Thoracic aorta (tissue), 2 donors: ENCODE results near the gene PPP1R9B. TPM values are rescaled to one million over a fixed set of nuclear protein-coding genes. Genes with fewer than 3 reads are reported as not detected.

ENCODE experiments used
- ATAC-seq: fragments of 150-250 bp; one replicate; pipeline ENCODE4 v1.8.0; 2017; ENCODE audit warnings: low read depth; ENCODE audit not compliant: insufficient number of reproducible peaks, low FRiP score
- DNase-seq: peaks from one replicate; pipeline ENCODE4 v3.0.0-alpha.2; 2020; ENCODE audit warnings: low spot score
- H3K27ac ChIP-seq, 2 donors: fragments of 200-600 bp; sonication (generic); 1 replicate in 1 of 2; 2 replicates in 1 of 2; pipeline ENCODE4 v1.5.1; 2016; ENCODE audit warnings: mild to moderate bottlenecking in 2 of 2, moderate library complexity in 2 of 2
- H3K27me3 ChIP-seq: fragments of 200-600 bp; sonication (generic); replicated peaks from 2 replicates; pipeline ENCODE4 v1.6.0; 2016; ENCODE audit warnings: mild to moderate bottlenecking; ENCODE audit not compliant: insufficient read depth
- H3K36me3 ChIP-seq: fragments of 200-600 bp; sonication (generic); one replicate; pipeline ENCODE4 v1.5.1; 2016
- H3K4me1 ChIP-seq, 2 donors: fragments of 200-600 bp; sonication (generic); 1 replicate in 1 of 2; 2 replicates in 1 of 2; pipeline versions ENCODE4 v1.5.1 to v1.6.0; 2016; ENCODE audit warnings: low read depth in 2 of 2, mild to moderate bottlenecking in 1 of 2; ENCODE audit not compliant: control insufficient read depth in 1 of 2
- H3K4me3 ChIP-seq: fragments of 200-600 bp; sonication (generic); 2 replicates; pipeline ENCODE4 v1.5.1; 2016; ENCODE audit warnings: mild to moderate bottlenecking
- H3K9me3 ChIP-seq: fragments of 200-600 bp; sonication (generic); 2 replicates; pipeline ENCODE4 v1.5.1; 2016
- CTCF ChIP-seq: fragments of 200-600 bp; sonication (generic); IDR thresholded peaks from one replicate; pipeline ENCODE4 v1.5.1; 2019; ENCODE audit warnings: antibody characterized with exemption
- total RNA-seq, 2 donors: library from RNA; depleted of rRNA; stranded (reverse); fragments of >200 nt; gene quantifications; one replicate each; pipeline versions ENCODE4 v1.1.0 to v1.2.3, GENCODE V29; 2016

The PPP1R9B gene
- total RNA-seq, 2 donors from 2014 or later = 53.3 to 67.1 TPM

GRCh38 chr17:50115756-50116155 is 34.7 kb downstream of the PPP1R9B start:
- no peaks in the 10 kb centered on the region for H3K9me3 ChIP-seq
- H3K27me3 ChIP-seq = no peaks in the 10 kb centered on the region
- H3K27ac ChIP-seq = no peak overlapping the region
- TF ChIP-seq CTCF = no peak
- peaks cover 24 to 46% of the 10 kb centered on the region in 2 donors for H3K4me1 ChIP-seq
- H3K36me3 ChIP-seq = no peaks in the 10 kb centered on the region
- no peak overlapping the region for H3K4me3 ChIP-seq
- no peak for DNase-seq
- ATAC-seq = no peak

- no peak for TF ChIP-seq CTCF
- no peak for ATAC-seq
Observed at GRCh38 chr17:50114849-50115357, 35.6 kb downstream of the PPP1R9B start.

GRCh38 chr17:50114401-50114800 is 36.1 kb downstream of the PPP1R9B start:
- no peak overlapping the region for H3K4me3 ChIP-seq
- peaks cover 10% of the 10 kb centered on the region for H3K36me3 ChIP-seq
- no peak for TF ChIP-seq CTCF
- H3K9me3 ChIP-seq = no peaks in the 10 kb centered on the region
- no peaks in the 10 kb centered on the region for H3K27me3 ChIP-seq
- peaks cover 24 to 49% of the 10 kb centered on the region in 2 donors for H3K4me1 ChIP-seq
- no peak for DNase-seq
- H3K27ac ChIP-seq = no peak overlapping the region
- no peak for ATAC-seq

More at GRCh38 chr17:50114849-50115357, 35.6 kb downstream of the PPP1R9B start:
- Histone ChIP-seq H3K4me1 (peaks cover 24 to 49% of the 10 kb centered on the region in 2 donors), H3K4me3 (no peak overlapping the region), H3K36me3 (peaks cover 4% of the 10 kb centered on the region), H3K27ac (no peak overlapping the region), H3K9me3 (no peaks in the 10 kb centered on the region), H3K27me3 (no peaks in the 10 kb centered on the region)
- DNase-seq = no peak

GRCh38 chr17:50113624-50114320 is 36.7 kb downstream of the PPP1R9B start:
- H3K4me1 ChIP-seq = peaks cover 24 to 49% of the 10 kb centered on the region in 2 donors
- H3K27ac ChIP-seq = peak overlapping the region; percentile 99 to 100
- H3K9me3 ChIP-seq = no peaks in the 10 kb centered on the region
- no peak for DNase-seq
- H3K4me3 ChIP-seq = no peak overlapping the region
- ATAC-seq = no peak
- no peak for TF ChIP-seq CTCF
- no peaks in the 10 kb centered on the region for H3K27me3 ChIP-seq
- H3K36me3 ChIP-seq = peaks cover 13% of the 10 kb centered on the region

GRCh38 chr17:50112694-50113093 is 37.8 kb downstream of the PPP1R9B start:
- H3K4me3 ChIP-seq = no peak overlapping the region
- no peaks in the 10 kb centered on the region for H3K27me3 ChIP-seq
- DNase-seq = no peak
- peaks cover 23 to 42% of the 10 kb centered on the region in 2 donors for H3K4me1 ChIP-seq
- peak; percentile 29 for TF ChIP-seq CTCF
- no peak for ATAC-seq
- H3K9me3 ChIP-seq = no peaks in the 10 kb centered on the region
- peak overlapping the region; percentile 99 to 100 for H3K27ac ChIP-seq
- peaks cover 24% of the 10 kb centered on the region for H3K36me3 ChIP-seq
